ENCODE results near the gene NTSR2. TPM values are rescaled to one million over a fixed set of nuclear protein-coding genes. Genes with fewer than 3 reads are reported as not detected.

NTSR2 gene
- total RNA-seq, 2 donors from 2014 or later: not detected

DNA sequence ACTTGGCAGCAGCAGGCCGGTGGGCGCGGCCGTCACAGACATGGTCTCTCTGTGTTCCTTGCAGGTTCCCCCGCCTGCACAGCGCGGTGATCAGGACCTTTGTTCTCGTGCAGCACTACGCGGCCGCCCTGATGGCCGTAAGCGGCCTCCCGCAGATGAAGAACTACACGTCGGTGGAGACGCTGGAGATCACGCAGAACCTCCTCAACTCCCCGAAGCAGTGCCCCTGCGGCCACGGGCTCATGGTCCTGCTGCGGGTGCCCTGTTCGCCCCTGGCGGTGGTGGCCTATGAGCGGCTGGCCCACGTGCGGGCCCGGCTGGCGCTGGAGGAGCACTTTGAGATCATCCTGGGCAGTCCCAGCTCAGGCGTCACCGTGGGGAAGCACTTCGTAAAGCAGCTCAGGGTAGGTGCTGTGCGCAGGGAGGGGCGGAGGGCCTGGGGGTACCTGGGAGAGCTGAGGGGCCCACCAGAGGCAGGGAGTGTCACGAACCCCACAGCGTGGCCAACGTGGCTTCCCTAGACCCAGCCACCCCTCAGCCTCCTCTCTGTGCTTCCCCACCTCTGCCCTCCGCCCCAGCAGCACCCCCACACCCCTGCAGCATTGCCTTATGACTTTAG, 59.3 kb downstream of the NTSR2 start:
- ATAC-seq (ENCODE audit: insufficient number of reproducible peaks, low FRiP score, low read depth): no peak
- H3K36me3 ChIP-seq: no peaks in the 10 kb centered on the region

More for the DNA sequence above, 59.3 kb downstream of the NTSR2 start:
- DNase-seq (ENCODE audit: low spot score): no peak
- TF ChIP-seq, protein P1, sequence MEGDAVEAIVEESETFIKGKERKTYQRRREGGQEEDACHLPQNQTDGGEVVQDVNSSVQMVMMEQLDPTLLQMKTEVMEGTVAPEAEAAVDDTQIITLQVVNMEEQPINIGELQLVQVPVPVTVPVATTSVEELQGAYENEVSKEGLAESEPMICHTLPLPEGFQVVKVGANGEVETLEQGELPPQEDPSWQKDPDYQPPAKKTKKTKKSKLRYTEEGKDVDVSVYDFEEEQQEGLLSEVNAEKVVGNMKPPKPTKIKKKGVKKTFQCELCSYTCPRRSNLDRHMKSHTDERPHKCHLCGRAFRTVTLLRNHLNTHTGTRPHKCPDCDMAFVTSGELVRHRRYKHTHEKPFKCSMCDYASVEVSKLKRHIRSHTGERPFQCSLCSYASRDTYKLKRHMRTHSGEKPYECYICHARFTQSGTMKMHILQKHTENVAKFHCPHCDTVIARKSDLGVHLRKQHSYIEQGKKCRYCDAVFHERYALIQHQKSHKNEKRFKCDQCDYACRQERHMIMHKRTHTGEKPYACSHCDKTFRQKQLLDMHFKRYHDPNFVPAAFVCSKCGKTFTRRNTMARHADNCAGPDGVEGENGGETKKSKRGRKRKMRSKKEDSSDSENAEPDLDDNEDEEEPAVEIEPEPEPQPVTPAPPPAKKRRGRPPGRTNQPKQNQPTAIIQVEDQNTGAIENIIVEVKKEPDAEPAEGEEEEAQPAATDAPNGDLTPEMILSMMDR (IDR thresholded peaks at IDR 0.05): no peak
- H3K4me3 ChIP-seq: no peak overlapping the region
- H3K9me3 ChIP-seq: no peaks in the 10 kb centered on the region
- H3K4me1 ChIP-seq (ENCODE audit: control insufficient read depth in 1 of 2, low read depth in 2 of 2): no peaks in the 10 kb centered on the region
- no peaks in the 10 kb centered on the region for H3K27me3 ChIP-seq (replicated peaks; ENCODE audit: insufficient read depth)
- no peak overlapping the region for H3K27ac ChIP-seq

Other genes with a start within 250 kb of the NTSR2 start
- gene E2F6, start 204.0 kb downstream of the NTSR2 start, total RNA-seq: 10 to 100 TPM in 1 of 2 donors, 1 to 10 TPM in 1; 4.2 to 16.6 TPM
- 10 to 100 TPM in 1 of 2 donors, 1 to 10 TPM in 1; 2.4 to 13.5 TPM for gene GREB1, start 136.2 kb downstream of the NTSR2 start, total RNA-seq
- 10 to 100 TPM; 24.5 to 55.8 TPM for gene LPIN1, start 76.4 kb upstream of the NTSR2 start, total RNA-seq

Data from thoracic aorta (tissue), 2 donors.